ENCODE results near the gene VOPP1.

Gene VOPP1

DNA sequence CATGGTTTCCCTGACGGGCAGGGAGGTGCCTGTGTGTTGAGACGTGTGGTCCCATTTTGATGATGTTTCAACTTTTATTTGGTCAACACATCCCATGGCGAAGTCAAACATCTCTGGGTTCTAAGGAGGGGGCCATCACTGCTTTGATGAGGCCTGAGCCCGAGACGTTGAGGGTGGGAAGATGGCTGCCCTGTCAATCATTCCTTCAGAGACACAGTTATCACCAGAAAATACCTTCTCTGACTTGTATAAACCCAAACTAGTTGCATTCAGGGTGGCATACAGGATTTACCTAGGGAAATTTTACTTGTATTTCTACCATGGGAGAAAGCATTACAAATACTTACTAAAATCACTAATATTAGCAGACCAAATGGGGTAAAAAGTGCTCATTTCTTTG is 64.6 kb downstream of the VOPP1 start:
- no peak for DNase-seq

DNA sequence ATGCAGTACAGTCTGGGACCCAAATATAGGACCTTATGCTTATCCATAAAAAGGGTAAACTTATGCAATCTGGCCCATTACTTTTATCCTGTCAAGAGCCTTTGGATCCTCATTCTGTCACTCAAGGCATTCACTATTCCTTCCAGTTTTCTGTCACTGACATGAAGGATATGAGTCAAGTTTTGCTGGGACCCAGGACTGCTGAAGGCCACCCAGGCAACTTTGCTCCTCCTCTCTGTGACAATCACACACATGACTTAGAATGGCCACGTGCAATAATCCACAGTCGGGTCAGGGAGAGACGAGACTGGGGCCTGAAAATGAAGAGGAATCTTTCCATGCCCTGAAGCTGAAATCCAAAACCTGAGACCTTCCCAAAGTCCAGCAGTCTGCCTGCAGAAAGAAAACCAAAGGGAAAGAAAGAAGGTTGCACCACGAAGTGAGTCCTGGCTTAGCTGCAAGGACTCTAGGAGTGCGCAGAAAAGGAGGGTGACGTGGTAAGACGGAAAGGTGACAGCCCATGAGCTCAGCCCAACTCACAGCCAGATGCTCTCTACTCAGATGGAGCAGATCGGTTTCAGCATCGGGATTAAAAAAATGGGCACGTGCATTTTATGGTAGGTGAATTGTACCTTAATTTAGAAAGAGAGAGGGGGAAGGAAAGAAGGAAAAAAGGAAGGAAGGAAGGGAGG is 67.2 kb downstream of the VOPP1 start:
- DNase-seq: no peak

DNA sequence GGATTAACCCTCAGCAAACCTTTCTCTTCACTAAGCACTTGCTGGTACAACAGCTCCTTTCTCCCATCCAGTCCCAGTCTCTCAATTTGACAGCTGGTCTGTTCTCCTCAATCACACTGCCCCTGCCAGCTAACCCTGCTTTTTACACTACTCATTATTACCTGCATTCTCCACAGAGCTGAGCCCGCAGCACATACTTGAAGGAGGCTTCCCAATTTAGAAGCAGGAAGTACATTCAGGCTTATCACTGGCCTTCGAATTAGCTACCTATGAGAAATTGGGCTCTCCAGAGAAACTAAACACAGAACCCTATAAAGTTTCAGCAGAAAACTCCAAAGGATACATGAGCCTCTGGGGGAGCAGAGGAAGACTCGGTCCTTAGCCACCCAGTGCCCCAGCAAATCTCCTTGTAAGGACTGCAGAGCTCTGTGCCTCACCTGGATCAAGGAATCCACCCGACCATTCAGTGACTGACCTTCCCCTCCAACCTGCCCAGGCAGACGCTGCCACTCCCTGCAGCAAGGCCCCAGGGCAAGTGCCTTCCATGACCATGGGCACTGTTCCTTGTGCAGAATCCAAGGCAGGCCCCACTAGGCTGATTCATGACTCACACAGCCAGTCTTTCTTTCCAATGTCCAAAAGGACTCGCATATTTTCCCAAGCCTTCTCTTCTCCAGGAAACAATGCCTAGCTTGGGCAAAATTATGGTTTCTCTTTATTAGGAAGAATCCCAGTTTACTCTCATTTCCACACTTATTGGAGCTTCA is 68.0 kb downstream of the VOPP1 start:
- peak; percentile 20 for DNase-seq

GRCh38 chr7:55502858-55503440 is 69.4 kb downstream of the VOPP1 start:
- DNase-seq: no peak

- DNase-seq: no peak
These were observed 70.0 kb downstream of the VOPP1 start for GRCh38 chr7:55502124-55502857.

GRCh38 chr7:55501611-55502010 is 70.7 kb downstream of the VOPP1 start:
- DNase-seq: no peak

- no peak for DNase-seq
These were observed 72.1 kb downstream of the VOPP1 start for GRCh38 chr7:55500117-55500756.

- no peak for DNase-seq
These were observed 72.7 kb downstream of the VOPP1 start for GRCh38 chr7:55499591-55499990.

- no peak for DNase-seq
These were observed 73.5 kb downstream of the VOPP1 start for GRCh38 chr7:55498770-55499169.

- no peak for DNase-seq
These were observed 74.2 kb downstream of the VOPP1 start for GRCh38 chr7:55498142-55498541.

- no peak for DNase-seq
These were observed 74.8 kb downstream of the VOPP1 start for GRCh38 chr7:55497521-55497920.

- DNase-seq: no peak
These were observed 75.4 kb downstream of the VOPP1 start for GRCh38 chr7:55496906-55497305.

GRCh38 chr7:55494951-55495350 is 77.4 kb downstream of the VOPP1 start:
- DNase-seq: no peak

- no peak for DNase-seq
These were observed 78.9 kb downstream of the VOPP1 start for GRCh38 chr7:55493408-55493807.

DNA sequence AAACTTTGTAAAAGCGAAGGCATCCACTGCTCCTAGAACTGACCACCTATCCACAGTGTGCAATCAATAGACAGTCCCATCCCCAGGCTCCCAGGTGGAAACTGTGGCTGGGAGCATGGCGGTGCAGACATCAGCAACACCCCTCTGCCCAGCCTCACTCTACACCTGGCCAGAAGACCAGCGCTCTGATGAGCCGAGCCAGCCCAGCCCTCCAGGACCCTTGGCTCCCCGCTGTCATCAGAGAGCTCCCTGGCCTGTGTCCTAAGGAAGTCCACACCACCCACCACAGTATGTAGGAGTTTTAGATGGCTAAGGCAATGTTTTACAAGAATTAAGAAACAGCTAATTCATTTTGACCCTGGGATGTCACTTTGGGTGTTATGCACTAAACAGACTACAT is 81.0 kb downstream of the VOPP1 start:
- no peak for DNase-seq

- DNase-seq: no peak
These were observed 82.2 kb downstream of the VOPP1 start for GRCh38 chr7:55490099-55490498.

- DNase-seq: no peak
These were observed 82.8 kb downstream of the VOPP1 start for GRCh38 chr7:55489552-55489951.

DNA sequence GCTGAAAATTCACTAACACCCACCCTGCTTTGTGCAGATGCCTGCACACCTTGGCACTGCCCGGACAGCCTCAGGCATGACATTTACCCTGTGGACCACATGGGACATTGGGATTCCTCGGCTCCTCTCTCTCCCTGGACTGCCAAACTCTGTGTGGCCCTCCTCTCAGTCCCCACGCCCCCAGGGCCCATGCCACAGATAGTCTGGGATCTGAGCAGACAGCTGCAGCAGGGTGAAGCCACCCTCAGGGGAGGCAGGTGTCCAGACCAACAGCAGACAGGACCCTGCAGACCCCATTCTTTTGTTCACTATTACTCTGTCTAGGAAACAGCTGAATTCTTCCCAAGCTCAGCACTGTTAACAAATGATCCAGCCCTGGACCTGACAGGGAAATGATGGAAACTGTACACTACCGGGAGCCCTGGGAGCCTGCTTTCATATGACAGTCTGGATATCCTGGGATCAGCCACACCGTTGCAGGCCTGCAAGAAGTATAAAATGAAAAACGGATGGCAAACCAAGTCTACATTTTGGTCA is 83.4 kb downstream of the VOPP1 start:
- no peak for DNase-seq

GRCh38 chr7:55488216-55488615 is 84.1 kb downstream of the VOPP1 start:
- no peak for DNase-seq

DNA sequence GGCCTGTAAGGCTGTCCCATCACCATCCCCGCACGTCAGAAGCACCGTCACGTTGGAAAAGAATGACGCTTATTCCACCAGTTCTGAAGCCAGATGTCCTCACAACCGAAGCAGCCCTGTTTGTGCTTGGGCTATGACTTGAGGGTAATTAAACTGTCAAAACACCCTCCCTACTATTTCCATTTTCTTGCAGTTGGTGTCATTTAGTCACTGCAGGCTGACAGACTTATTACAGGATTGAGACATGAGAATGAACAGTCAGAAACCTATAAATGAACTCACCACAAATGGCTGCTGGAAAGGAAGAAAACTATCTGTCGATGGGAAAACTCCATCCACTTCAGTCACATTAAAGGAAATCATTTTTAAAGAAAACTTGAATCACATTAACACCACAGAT is 85.3 kb downstream of the VOPP1 start:
- DNase-seq: no peak

DNA sequence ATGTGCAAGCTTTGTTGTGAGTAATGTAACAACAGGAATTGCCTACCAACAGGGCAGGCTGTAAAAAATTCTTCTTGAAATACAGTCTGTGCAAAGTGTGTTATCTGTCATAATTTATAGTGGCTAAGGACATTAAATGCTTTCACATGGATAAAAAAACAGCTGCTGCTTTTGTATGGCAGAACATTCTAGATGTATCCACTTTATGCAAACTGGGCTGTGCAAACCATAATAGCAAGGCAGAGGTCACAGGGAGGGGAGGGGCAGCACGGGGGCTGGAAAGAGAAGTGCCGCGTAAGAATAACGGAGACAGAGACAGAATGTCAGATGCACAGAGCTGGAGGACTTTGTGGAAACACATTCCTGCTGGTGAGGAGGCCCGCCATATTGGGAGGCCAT is 86.1 kb downstream of the VOPP1 start:
- no peak for DNase-seq

GRCh38 chr7:55485501-55486191 is 86.7 kb downstream of the VOPP1 start:
- no peak for DNase-seq

Measured in NCI-H2029 (cell line).